Erythroblast (primary cell): ENCODE measurements around the gene HTR2A.

Experiments used
- GATA1 ChIP-seq: IDR thresholded peaks from 2 replicates; pipeline ENCODE4 v1.6.1; 2011; ENCODE audit warnings: low read depth, mild to moderate bottlenecking, control low read depth, low read length, moderate library complexity
- POLR2A ChIP-seq: IDR thresholded peaks from 2 replicates; pipeline ENCODE4 v1.6.1; 2011; ENCODE audit warnings: mild to moderate bottlenecking, low read length

GRCh38 chr13:46899801-46900200 is 2.9 kb upstream of the HTR2A start:
- TF ChIP-seq POLR2A (no peak), GATA1 (no peak)
